Measurements from ENCODE around the gene SCUBE1. TPM values are rescaled to one million over a fixed set of nuclear protein-coding genes. Genes with fewer than 3 reads are reported as not detected.

Gene SCUBE1
- total RNA-seq, 4 donors from 2014 or later, result 37.3 to 107 (median 75.9) TPM

GRCh38 chr22:43298062-43298801 lies 44.9 kb downstream of the SCUBE1 start:
- no peak for ATAC-seq
- Histone ChIP-seq H3K9me3 (no peaks in the 10 kb centered on the region), H3K4me1 (peaks cover 9 to 99% (median 73%) of the 10 kb centered on the region in 3 donors), H3K27me3 (no peaks in the 10 kb centered on the region), H3K27ac (peak overlapping the region; percentile 78 to 89 (median 84)), H3K36me3 (no peaks in the 10 kb centered on the region), H3K4me3 (no peak overlapping the region)
- WGBS, 2 donors (ENCODE audit: low coverage in 1 of 2), result 41 to 70% methylated on average over 4 to 5 of the region's 18 CpGs
- TF ChIP-seq EP300 (IDR thresholded peaks at IDR 0.05) (no peak), POLR2A (IDR thresholded peaks at IDR 0.05) (no peak), POLR2AphosphoS5 (IDR thresholded peaks at IDR 0.05) (no peak)
- TF ChIP-seq, protein P1, sequence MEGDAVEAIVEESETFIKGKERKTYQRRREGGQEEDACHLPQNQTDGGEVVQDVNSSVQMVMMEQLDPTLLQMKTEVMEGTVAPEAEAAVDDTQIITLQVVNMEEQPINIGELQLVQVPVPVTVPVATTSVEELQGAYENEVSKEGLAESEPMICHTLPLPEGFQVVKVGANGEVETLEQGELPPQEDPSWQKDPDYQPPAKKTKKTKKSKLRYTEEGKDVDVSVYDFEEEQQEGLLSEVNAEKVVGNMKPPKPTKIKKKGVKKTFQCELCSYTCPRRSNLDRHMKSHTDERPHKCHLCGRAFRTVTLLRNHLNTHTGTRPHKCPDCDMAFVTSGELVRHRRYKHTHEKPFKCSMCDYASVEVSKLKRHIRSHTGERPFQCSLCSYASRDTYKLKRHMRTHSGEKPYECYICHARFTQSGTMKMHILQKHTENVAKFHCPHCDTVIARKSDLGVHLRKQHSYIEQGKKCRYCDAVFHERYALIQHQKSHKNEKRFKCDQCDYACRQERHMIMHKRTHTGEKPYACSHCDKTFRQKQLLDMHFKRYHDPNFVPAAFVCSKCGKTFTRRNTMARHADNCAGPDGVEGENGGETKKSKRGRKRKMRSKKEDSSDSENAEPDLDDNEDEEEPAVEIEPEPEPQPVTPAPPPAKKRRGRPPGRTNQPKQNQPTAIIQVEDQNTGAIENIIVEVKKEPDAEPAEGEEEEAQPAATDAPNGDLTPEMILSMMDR (IDR thresholded peaks at IDR 0.05), result no peak

GRCh38 chr22:43297270-43298061 lies 45.7 kb downstream of the SCUBE1 start:
- no peaks in the 10 kb centered on the region for H3K27me3 ChIP-seq
- peak; percentile 46 for ATAC-seq
- H3K27ac ChIP-seq, result peak overlapping the region; percentile 78 to 89 (median 84)
- H3K4me1 ChIP-seq, result peaks cover 13 to 99% (median 80%) of the 10 kb centered on the region in 3 donors
- TF ChIP-seq POLR2AphosphoS5 (IDR thresholded peaks at IDR 0.05) (peak; percentile 65), EP300 (IDR thresholded peaks at IDR 0.05) (no peak)
- TF ChIP-seq, protein P1 (IDR thresholded peaks at IDR 0.05), result peak in 2 of 4 experiments; percentile 44 to 47
- no peaks in the 10 kb centered on the region for H3K36me3 ChIP-seq
- H3K9me3 ChIP-seq, result no peaks in the 10 kb centered on the region
- H3K4me3 ChIP-seq, result no peak overlapping the region
- WGBS, 2 donors (ENCODE audit: low coverage in 1 of 2), result 32 to 37% methylated on average over 6 to 8 of the region's 18 CpGs

GRCh38 chr22:43296276-43296902 lies 46.8 kb downstream of the SCUBE1 start:
- Histone ChIP-seq H3K9me3 (no peaks in the 10 kb centered on the region), H3K27me3 (no peaks in the 10 kb centered on the region), H3K36me3 (no peaks in the 10 kb centered on the region), H3K4me1 (peaks cover 13 to 99% (median 77%) of the 10 kb centered on the region in 3 donors), H3K27ac (peak overlapping the region; percentile 5 to 89 (median 84)), H3K4me3 (no peak overlapping the region)
- 80 to 84% methylated on average over 2 to 5 of the region's 16 CpGs for WGBS, 2 donors (ENCODE audit: low coverage in 1 of 2)
- no peak for TF ChIP-seq POLR2AphosphoS5 (IDR thresholded peaks at IDR 0.05)
- TF ChIP-seq, protein P1 (IDR thresholded peaks at IDR 0.05), result no peak
- no peak for TF ChIP-seq EP300 (IDR thresholded peaks at IDR 0.05)
- TF ChIP-seq POLR2A (IDR thresholded peaks at IDR 0.05), result no peak
- ATAC-seq, result no peak

DNA sequence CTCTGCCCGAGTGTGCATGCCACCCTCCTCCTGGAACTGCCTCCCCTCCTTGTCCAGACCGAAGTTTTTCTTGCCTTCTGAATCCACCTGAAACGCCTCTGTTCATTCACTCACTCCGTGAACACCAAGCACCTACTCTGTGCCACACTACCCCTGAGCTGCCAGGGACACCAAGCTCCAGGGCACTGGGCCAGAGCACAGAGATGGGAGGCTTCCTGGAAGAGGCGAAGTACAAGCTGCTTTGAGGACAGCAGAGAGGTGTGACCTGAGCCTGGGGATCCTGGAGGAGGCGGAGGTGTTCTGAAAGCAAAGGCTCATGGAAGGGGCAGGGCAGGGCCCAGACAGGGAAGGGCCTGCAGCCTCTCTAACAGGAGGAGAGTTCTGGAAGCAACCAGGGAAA lies 47.5 kb downstream of the SCUBE1 start:
- Histone ChIP-seq H3K36me3 (no peaks in the 10 kb centered on the region), H3K9me3 (no peaks in the 10 kb centered on the region), H3K27ac (peak overlapping the region; percentile 31 to 89 (median 84)), H3K4me1 (peaks cover 16 to 99% (median 75%) of the 10 kb centered on the region in 3 donors), H3K27me3 (no peaks in the 10 kb centered on the region), H3K4me3 (no peak overlapping the region)
- no peak for ATAC-seq
- WGBS, 2 donors (ENCODE audit: low coverage in 1 of 2), result 100% methylated on average over 1 of the region's 6 CpGs
- TF ChIP-seq POLR2AphosphoS5 (IDR thresholded peaks at IDR 0.05) (peak; percentile 5), POLR2A (IDR thresholded peaks at IDR 0.05) (no peak)
- TF ChIP-seq, protein P1 (IDR thresholded peaks at IDR 0.05), result no peak

Data from gastroesophageal sphincter (tissue), 4 donors.